ENCODE measurements around the gene PSD2. TPM values are rescaled to one million over a fixed set of nuclear protein-coding genes. Genes with fewer than 3 reads are reported as not detected.

PSD2 gene
- total and polyA plus RNA-seq, 2 of the 13 experiments (the other 11 are each of a cell fraction or from before 2014, with no cell fraction given), result 0.07 TPM; not detected in 1

GRCh38 chr5:139757727-139758509 is 37.7 kb upstream of the PSD2 start (continued):
- TF ChIP-seq, protein P1, sequence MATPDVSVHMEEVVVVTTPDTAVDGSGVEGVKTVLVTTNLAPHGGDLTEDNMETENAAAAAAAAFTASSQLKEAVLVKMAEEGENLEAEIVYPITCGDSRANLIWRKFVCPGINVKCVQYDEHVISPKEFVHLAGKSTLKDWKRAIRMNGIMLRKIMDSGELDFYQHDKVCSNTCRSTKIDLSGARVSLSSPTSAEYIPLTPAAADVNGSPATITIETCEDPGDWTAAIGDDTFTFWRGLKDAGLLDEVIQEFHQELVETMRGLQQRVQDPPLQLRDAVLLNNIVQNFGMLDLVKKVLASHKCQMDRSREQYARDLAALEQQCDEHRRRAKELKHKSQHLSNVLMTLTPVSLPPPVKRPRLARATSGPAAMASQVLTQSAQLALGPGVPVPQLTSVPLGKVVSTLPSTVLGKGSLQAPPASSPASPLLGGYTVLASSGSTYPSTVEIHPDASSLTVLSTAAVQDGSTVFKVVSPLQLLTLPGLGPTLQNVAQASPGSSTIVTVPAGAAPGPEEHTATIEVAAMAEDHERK (CRISPR knock-in tag; IDR thresholded peaks at IDR 0.05; ENCODE audit: low read depth), result no peak
- TF ChIP-seq MIER3 (CRISPR knock-in tag; IDR thresholded peaks at IDR 0.05; ENCODE audit: borderline replicate concordance), result no peak
- TF ChIP-seq ZNF607 (CRISPR knock-in tag; IDR thresholded peaks at IDR 0.05; ENCODE audit: borderline replicate concordance), result peak; percentile 49; the same call in 1 of the 2 replicates
- no peak for TF ChIP-seq SOX6 (IDR thresholded peaks at IDR 0.05)
- TF ChIP-seq SOX6 (CRISPR knock-in tag; IDR thresholded peaks at IDR 0.05), result 0 out of 2 replicates have a peak, but pooled peaks have one; percentile 19
- no peak for TF ChIP-seq KMT2B (CRISPR knock-in tag; IDR thresholded peaks at IDR 0.05)
- 0 out of 2 replicates have a peak, but pooled peaks have one; percentile 18 for TF ChIP-seq ZFY (CRISPR knock-in tag; IDR thresholded peaks at IDR 0.05)
- TF ChIP-seq NR2F6 (IDR thresholded peaks at IDR 0.05), result no peak
- TF ChIP-seq NR2F6 (CRISPR knock-in tag; IDR thresholded peaks at IDR 0.05), result 0 out of 2 replicates have a peak, but pooled peaks have one; percentile 21
- TF ChIP-seq MYNN (CRISPR knock-in tag; IDR thresholded peaks at IDR 0.05; ENCODE audit: low read depth), result no peak
- TF ChIP-seq THAP11 (CRISPR knock-in tag; IDR thresholded peaks at IDR 0.05), result no peak
- TF ChIP-seq, protein P2, sequence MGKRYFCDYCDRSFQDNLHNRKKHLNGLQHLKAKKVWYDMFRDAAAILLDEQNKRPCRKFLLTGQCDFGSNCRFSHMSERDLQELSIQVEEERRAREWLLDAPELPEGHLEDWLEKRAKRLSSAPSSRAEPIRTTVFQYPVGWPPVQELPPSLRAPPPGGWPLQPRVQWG (CRISPR knock-in tag; IDR thresholded peaks at IDR 0.05; ENCODE audit: borderline replicate concordance, low read depth), result no peak
- peak; percentile 13; the same call in 1 of the 2 replicates for TF ChIP-seq ZMYM4 (CRISPR knock-in tag; IDR thresholded peaks at IDR 0.05)
- peak; percentile 95; the same call in 1 of the 2 replicates for TF ChIP-seq ZFP1 (CRISPR knock-in tag; IDR thresholded peaks at IDR 0.05)
- TF ChIP-seq, protein P3, sequence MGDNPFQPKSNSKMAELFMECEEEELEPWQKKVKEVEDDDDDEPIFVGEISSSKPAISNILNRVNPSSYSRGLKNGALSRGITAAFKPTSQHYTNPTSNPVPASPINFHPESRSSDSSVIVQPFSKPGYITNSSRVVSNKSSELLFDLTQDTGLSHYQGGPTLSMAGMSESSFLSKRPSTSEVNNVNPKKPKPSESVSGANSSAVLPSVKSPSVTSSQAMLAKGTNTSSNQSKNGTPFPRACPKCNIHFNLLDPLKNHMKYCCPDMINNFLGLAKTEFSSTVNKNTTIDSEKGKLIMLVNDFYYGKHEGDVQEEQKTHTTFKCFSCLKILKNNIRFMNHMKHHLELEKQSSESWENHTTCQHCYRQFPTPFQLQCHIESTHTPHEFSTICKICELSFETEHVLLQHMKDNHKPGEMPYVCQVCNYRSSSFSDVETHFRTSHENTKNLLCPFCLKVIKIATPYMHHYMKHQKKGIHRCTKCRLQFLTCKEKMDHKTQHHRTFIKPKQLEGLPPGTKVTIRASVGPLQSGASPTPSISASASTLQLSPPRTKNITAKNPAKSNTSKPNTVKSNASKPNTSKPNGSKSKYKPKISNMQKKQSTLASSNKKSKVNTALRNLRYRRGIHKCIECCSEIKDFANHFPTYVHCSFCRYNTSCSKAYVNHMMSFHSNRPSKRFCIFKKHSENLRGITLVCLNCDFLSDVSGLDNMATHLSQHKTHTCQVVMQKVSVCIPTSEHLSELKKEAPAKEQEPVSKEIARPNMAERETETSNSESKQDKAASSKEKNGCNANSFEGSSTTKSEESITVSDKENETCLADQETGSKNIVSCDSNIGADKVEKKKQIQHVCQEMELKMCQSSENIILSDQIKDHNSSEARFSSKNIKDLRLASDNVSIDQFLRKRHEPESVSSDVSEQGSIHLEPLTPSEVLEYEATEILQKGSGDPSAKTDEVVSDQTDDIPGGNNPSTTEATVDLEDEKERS (CRISPR knock-in tag; IDR thresholded peaks at IDR 0.05), result 0 out of 2 replicates have a peak, but pooled peaks have one; percentile 29
- TF ChIP-seq ZNF501 (CRISPR knock-in tag; IDR thresholded peaks at IDR 0.05), result peak; percentile 61; the same call in 1 of the 2 replicates
- 0 out of 2 replicates have a peak, but pooled peaks have one; percentile 40 for TF ChIP-seq ZBTB7B (CRISPR knock-in tag; IDR thresholded peaks at IDR 0.05)
- no peak for TF ChIP-seq SP5 (CRISPR knock-in tag; IDR thresholded peaks at IDR 0.05; ENCODE audit: borderline replicate concordance, low read depth)
- peak; percentile 32; the same call in 1 of the 2 replicates for TF ChIP-seq ETV5 (CRISPR knock-in tag; IDR thresholded peaks at IDR 0.05; ENCODE audit: borderline replicate concordance)
- peak; percentile 35; the same call in 1 of the 2 replicates for TF ChIP-seq HDAC2 (CRISPR knock-in tag; IDR thresholded peaks at IDR 0.05)
- no peak for TF ChIP-seq NFYC (CRISPR knock-in tag; IDR thresholded peaks at IDR 0.05)
- peak; percentile 91 for TF ChIP-seq ZNF770 (CRISPR knock-in tag; IDR thresholded peaks at IDR 0.05)
- no peak for TF ChIP-seq E2F2 (CRISPR knock-in tag; IDR thresholded peaks at IDR 0.05; ENCODE audit: borderline replicate concordance)

Data from HepG2 (cell line).